HG03280 (cell line): ENCODE results near the gene GRB14.
"Not testable (repeated sequence)": the region's sequence is repeated elsewhere in the genome, so short reads cannot be mapped to it uniquely, and the experiment has no call there.

Experiments used
- ATAC-seq: cut with Tn5 transposase; IDR thresholded peaks from one replicate; pipeline ENCODE4 v1.9.1; 2021; ENCODE audit warnings: mild to moderate bottlenecking, moderate library complexity; ENCODE audit not compliant: unreplicated experiment

The GRB14 gene

GRCh38 chr2:164560902-164561301, 60.4 kb downstream of the GRB14 start:
- no peak for ATAC-seq

- ATAC-seq, result no peak
Observed at GRCh38 chr2:164560181-164560792, 61.0 kb downstream of the GRB14 start.

DNA sequence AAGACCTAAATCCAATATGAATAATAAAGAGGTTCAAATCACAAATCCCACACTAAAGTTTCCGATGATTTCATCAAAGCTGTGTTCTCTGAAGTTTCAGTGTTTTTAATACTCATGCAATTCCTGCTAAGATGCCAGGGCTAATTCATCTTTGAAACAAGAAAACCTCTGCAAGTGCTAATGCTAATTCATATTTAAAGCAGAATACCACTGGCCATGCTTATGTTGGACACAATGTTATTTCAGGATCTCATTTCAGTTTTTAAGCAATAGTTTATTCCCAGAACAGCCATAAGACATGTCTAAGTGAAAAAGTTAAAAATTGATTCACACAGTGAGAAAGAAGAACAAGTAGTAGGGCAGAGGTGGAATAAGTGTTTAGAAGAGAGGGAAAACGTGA, 62.8 kb downstream of the GRB14 start:
- no peak for ATAC-seq

DNA sequence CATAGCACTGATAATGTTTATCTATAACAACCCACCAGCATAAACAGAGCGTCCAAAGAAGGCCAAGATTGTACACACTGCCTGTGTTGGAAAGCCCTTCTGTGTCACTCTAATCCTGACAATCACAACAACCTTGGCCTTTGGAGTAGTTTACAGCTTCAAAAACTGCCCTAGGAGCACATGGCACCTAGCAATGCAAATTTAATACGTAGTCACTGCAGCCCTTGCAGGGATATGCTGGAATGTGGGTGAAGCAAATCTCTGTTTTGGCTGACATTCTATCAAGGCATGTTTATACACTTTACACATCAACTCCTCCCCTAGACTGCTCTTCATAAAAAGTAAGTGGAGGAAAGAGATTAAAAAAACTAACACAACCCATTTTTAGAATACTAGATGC, 66.8 kb downstream of the GRB14 start:
- ATAC-seq, result no peak

- no peak for ATAC-seq
Observed at GRCh38 chr2:164551519-164551918, 69.8 kb downstream of the GRB14 start.

DNA sequence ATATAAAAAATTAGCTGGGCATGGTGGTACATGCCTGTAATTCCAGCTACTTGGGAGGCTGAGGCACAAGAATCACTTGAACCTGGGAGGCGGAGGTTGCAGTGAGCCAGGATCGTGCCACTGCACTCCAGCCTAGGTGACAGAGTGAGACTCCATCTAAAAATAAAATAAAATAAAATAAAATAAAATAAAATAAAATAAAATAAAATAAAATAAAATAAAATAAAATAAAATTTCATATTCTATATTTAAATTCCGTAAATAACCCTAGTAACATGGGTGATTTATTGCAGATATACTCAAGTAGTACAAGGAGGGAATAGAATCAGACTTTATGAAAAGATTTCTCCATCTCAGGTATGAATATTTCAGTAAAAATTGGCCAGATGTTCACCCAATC, 71.6 kb downstream of the GRB14 start:
- not testable (repeated sequence) for ATAC-seq

GRCh38 chr2:164545484-164545883, 75.8 kb downstream of the GRB14 start:
- ATAC-seq, result no peak

- no peak for ATAC-seq
Observed at GRCh38 chr2:164542581-164543021, 78.7 kb downstream of the GRB14 start.

DNA sequence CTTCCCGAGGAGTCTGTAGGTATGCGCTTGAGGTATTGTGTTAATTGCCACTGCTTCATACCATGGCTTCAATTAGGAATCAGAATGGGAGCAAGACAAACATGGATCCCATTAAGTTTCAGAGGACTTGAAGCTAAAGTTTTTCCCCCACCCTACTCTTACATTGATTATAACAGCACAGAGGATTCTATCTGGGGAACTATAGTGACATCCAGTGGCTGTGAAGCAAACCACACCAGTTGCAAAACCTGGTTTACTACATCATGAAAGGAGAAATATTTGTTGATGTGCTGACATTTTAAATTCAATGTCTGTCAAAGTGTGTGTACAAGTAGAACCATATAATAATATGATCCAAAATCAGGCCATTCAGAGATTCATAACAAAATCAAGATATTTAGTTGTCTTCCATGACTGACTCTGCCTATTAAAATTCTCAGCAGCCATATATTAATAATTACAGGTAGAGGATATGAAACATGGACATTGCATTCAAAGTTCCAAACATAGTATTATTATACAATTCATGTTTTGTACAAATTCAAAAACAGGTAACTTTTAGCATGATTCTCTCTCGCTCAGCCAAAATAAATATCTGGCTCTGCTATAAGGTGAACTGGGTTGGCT, 82.9 kb downstream of the GRB14 start:
- ATAC-seq, result peak; percentile 73

DNA sequence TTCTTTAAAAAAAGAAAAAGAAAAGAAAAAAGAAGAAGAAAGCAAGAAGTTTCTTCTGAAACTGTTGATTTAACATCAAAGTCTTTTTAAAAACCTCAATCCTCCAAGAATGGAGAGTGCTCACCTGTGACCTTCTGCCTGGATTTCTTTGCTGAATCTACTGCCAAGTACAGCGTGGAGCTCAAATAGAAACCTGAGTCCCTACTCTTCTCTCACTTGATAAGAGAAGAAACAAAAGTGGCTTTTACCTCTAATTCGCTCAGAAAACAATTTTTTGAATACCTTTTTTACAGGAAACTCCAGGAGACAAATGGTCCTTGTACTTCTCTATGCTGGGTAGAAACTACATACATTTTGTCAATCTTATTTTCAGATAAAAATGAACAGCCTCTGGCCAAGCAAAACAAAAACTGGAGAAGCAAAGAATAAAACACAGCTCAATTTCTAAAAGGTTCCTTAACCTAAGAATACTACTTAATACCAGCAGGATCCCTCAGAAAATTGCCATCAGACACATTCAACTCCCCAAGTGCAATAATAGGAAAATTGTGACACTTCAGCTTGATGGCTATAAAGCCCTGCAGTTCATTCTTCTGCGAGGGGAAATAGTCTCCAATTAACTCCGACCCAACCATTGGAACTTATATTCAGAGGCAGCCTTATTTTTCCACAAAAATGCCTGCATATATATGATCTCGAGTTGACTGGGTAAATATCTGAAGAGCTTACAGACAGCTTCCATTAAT, 85.8 kb downstream of the GRB14 start:
- no peak for ATAC-seq

GRCh38 chr2:164530464-164530863, 90.8 kb downstream of the GRB14 start:
- ATAC-seq, result no peak

- no peak for ATAC-seq
Observed at GRCh38 chr2:164523726-164524125, 97.6 kb downstream of the GRB14 start.

GRCh38 chr2:164523009-164523408, 98.3 kb downstream of the GRB14 start:
- ATAC-seq, result no peak

GRCh38 chr2:164522561-164522981, 98.7 kb downstream of the GRB14 start:
- ATAC-seq, result no peak

DNA sequence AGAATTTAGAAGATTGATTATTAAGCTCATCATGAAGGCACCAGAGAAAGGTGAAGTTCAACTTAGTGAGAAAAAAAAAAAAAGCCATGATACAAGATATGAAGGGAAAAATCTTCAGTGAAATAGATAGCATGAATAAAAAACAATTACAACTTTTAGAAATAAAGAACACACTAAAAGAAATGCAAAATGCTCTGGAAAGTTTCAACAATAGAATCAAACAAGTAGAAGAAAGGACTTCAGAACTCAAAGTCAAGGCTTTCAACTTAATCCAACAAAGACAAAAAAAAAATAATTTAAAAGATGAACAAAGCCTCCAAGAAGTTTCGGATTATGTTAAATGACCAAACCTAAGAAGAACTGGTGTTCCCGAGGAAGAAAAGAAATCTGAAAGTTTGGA, 105.5 kb downstream of the GRB14 start:
- no peak for ATAC-seq

DNA sequence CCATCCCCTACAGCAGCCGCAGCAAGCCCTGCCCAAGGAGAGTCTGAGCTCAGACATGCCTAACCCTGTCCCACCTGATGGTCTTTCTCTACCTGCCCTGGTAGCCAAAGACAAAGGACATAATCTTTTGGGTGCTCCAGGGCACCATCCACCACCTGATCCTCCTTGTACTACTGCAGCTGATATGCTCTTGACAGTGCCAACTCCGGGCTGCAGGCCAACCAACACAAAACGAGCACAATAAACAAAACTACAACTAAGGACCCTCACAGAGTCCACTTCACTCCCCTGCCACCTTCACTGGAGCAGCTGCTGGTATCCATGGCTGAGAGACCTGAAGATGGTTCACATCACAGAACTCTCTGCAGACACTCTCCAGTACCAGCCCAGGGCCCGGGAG, 106.3 kb downstream of the GRB14 start:
- no peak for ATAC-seq

DNA sequence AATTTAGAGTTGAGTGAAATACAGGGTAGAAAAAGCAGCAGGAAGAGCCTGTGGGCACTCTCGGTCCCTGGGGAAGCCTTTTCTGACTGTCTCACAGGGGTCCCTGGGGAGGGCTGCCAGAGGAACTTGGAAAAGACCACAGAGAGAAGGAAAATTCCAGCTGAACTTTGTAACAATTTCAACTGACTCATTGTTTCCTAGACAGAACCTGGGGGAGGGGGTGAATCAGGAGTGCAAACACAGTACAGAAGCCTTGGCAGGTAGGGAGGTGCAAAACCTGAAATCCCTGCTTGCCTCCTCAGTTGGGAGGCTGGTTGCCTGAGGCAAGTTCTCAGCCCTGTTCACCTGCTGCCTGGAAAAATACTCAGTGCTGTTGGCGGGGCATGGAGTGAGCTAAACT, 106.8 kb downstream of the GRB14 start:
- no peak for ATAC-seq

DNA sequence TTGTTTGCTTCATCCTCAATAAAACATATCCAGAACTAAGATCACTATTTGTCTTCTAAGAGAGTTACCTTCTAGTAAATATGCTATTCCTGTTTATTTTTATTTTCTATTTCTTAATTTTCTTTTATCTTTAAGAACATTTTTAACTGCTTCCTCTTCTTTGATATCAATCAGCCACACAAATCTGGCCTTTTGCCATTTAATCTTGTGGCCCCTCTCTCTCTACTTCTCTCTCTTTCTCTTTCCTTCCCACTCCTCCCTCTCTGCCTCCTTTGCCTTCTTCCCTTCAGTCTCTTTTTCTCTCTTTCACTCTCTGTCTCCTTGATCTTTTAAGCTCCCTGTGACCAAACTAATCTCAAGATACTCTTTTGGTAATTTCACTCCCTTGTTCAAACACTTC, 108.4 kb downstream of the GRB14 start:
- no peak for ATAC-seq

DNA sequence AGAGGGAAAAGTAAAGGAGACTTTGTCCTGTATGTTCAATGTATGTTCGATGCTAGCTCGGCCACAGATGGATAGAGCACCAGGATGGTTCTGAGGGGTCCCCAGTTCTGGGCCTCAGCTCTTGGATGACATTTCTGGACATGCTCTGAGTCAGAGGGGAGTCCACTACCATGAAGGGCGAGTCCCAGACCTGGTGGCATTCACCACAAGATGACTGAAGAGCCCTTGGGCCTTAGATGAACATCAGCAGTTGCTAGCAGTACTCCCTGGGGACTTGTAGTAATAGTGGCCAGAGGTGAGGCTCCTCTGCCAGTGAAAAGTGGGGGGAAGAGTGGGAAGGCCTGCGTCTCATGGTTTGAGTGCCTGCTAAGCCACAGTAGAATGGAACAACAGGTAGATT, 109.5 kb downstream of the GRB14 start:
- no peak for ATAC-seq

GRCh38 chr2:164510895-164511294, 110.4 kb downstream of the GRB14 start:
- no peak for ATAC-seq

DNA sequence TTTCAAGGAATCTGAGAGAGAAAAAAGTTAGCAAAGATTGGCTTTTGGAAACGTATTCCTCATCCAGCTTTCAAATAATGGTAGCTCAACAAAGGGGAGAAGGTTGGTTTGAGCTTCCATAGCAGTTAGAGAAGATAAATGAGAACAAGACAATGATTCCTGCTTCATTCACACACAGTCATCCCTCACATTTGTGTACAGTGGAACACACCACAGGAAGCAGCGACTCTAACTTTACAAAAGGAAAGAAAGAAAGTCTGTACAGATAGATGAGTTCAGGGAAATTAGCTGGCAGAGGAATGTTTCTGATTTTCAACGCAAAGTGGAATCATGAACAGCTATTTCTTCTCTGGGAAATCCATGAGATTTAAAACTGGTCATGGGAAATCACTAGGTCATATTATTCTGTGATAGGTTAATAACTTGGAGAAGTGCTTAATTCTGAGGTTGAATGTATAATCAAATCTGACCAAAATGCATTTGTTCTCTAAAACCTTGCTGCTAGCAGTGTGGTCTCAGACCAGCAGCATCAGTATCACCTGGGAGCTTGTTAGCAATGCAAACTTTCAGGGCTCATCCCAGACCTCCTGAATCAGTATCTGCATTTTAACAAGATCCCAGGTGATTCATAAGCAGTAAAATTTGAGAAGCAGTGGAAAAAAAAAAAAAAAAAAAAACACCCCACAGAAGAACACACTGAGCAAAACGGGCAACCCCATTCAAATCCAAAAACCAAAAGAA, 112.0 kb downstream of the GRB14 start:
- no peak for ATAC-seq

DNA sequence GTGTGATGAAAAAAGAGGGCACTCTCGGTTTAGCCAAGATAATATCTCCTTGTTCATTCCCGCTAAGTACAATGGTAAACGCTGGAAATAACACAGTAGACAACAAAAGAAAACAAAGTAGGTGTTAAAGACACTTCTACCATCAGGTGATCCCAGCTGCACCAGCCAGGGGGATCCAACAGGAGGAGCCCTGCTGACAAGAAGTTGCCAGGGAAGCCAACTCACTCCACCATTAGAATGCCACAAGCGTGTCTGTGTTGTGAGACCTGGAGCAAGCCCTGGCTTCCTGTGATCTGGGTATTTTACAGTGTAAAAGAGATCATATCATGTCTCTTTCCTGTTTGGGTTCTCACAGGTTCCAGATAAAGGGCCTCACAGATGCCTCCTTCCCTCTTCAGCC, 117.0 kb downstream of the GRB14 start:
- no peak for ATAC-seq
